Measurements from ENCODE around the gene HIPK2. TPM values are rescaled to one million over a fixed set of nuclear protein-coding genes. Genes with fewer than 3 reads are reported as not detected.
"Not testable (repeated sequence)": the region's sequence is repeated elsewhere in the genome, so short reads cannot be mapped to it uniquely, and the experiment has no call there.

The HIPK2 gene
- total RNA-seq, 4 donors from 2014 or later = 17.9 to 35.9 (median 22.4) TPM

- no peak overlapping the region for H3K4me3 ChIP-seq
- H3K36me3 ChIP-seq = peaks cover 0 to 86% of the 10 kb centered on the region in 2 donors
- no peak for ATAC-seq
- H3K27ac ChIP-seq = no peak overlapping the region
- TF ChIP-seq POLR2AphosphoS5 (IDR thresholded peaks at IDR 0.05) (no peak), EP300 (IDR thresholded peaks at IDR 0.05) (no peak), POLR2A (IDR thresholded peaks at IDR 0.05) (no peak), CTCF (IDR thresholded peaks at IDR 0.05) (no peak)
- WGBS, 2 donors (ENCODE audit: low coverage in 1 of 2) = 40 to 78% methylated on average over 1 of the region's 1 CpG
- no peaks in the 10 kb centered on the region for H3K27me3 ChIP-seq
- no peaks in the 10 kb centered on the region for H3K4me1 ChIP-seq
- H3K9me3 ChIP-seq = no peaks in the 10 kb centered on the region
These were observed 158.5 kb downstream of the HIPK2 start for GRCh38 chr7:139619367-139619657.

- Histone ChIP-seq H3K9me3 (no peaks in the 10 kb centered on the region), H3K36me3 (peaks cover 0 to 86% of the 10 kb centered on the region in 2 donors), H3K4me1 (no peaks in the 10 kb centered on the region), H3K27me3 (no peaks in the 10 kb centered on the region), H3K27ac (no peak overlapping the region), H3K4me3 (no peak overlapping the region)
- TF ChIP-seq EP300 (IDR thresholded peaks at IDR 0.05) (no peak), CTCF (IDR thresholded peaks at IDR 0.05) (peak in 2 of 4 experiments; percentile 23 to 55), POLR2A (IDR thresholded peaks at IDR 0.05) (no peak), POLR2AphosphoS5 (IDR thresholded peaks at IDR 0.05) (no peak)
- WGBS, 2 donors (ENCODE audit: low coverage in 1 of 2) = 81 to 87% methylated on average over 5 to 6 of the region's 10 CpGs
- no peak for ATAC-seq
These were observed 159.1 kb downstream of the HIPK2 start for GRCh38 chr7:139618482-139619366.

GRCh38 chr7:139617074-139617473, 160.7 kb downstream of the HIPK2 start:
- Histone ChIP-seq H3K4me1 (no peaks in the 10 kb centered on the region), H3K27me3 (no peaks in the 10 kb centered on the region), H3K27ac (no peak overlapping the region), H3K4me3 (no peak overlapping the region), H3K9me3 (no peaks in the 10 kb centered on the region), H3K36me3 (peaks cover 0 to 86% of the 10 kb centered on the region in 2 donors)
- TF ChIP-seq EP300 (IDR thresholded peaks at IDR 0.05) (no peak), POLR2AphosphoS5 (IDR thresholded peaks at IDR 0.05) (no peak), CTCF (IDR thresholded peaks at IDR 0.05) (no peak)
- 60 to 100% methylated on average over 1 of the region's 1 CpG for WGBS, 2 donors (ENCODE audit: low coverage in 1 of 2)
- ATAC-seq = no peak

- WGBS, 2 donors (ENCODE audit: low coverage in 1 of 2) = 83 to 85% methylated on average over 1 to 2 of the region's 5 CpGs
- peaks cover 3 to 97% of the 10 kb centered on the region in 2 donors for H3K36me3 ChIP-seq
- no peak for ATAC-seq
- H3K9me3 ChIP-seq = no peaks in the 10 kb centered on the region
- no peak overlapping the region for H3K4me3 ChIP-seq
- H3K27me3 ChIP-seq = no peaks in the 10 kb centered on the region
- TF ChIP-seq CTCF (IDR thresholded peaks at IDR 0.05) = no peak
- TF ChIP-seq POLR2A (IDR thresholded peaks at IDR 0.05) = no peak
- no peak overlapping the region for H3K27ac ChIP-seq
- no peaks in the 10 kb centered on the region for H3K4me1 ChIP-seq
These were observed 162.9 kb downstream of the HIPK2 start for GRCh38 chr7:139614886-139615285.

GRCh38 chr7:139613971-139614411, 163.8 kb downstream of the HIPK2 start:
- Histone ChIP-seq H3K27ac (no peak overlapping the region), H3K4me3 (no peak overlapping the region), H3K4me1 (no peaks in the 10 kb centered on the region), H3K36me3 (peaks cover 3 to 97% of the 10 kb centered on the region in 2 donors), H3K9me3 (no peaks in the 10 kb centered on the region), H3K27me3 (no peaks in the 10 kb centered on the region)
- no peak for ATAC-seq
- WGBS, 2 donors (ENCODE audit: low coverage in 1 of 2) = 80 to 83% methylated on average over 5 to 10 of the region's 10 CpGs
- TF ChIP-seq EP300 (IDR thresholded peaks at IDR 0.05) (no peak), POLR2AphosphoS5 (IDR thresholded peaks at IDR 0.05) (no peak), CTCF (IDR thresholded peaks at IDR 0.05) (no peak), POLR2A (IDR thresholded peaks at IDR 0.05) (no peak)

- not testable (repeated sequence) for H3K27me3 ChIP-seq, ATAC-seq, H3K27ac ChIP-seq, H3K4me3 ChIP-seq, H3K9me3 ChIP-seq, H3K4me1 ChIP-seq
- H3K36me3 ChIP-seq = peaks cover 3 to 93% of the 10 kb centered on the region in 2 donors
- WGBS, 2 donors (ENCODE audit: low coverage in 1 of 2) = 94 to 97% methylated on average over 2 of the region's 2 CpGs
These were observed 166.2 kb downstream of the HIPK2 start for GRCh38 chr7:139611556-139611955.
